ENCODE data around the gene GAS6.

Gene GAS6

GRCh38 chr13:113887700-113888201, 23.9 kb upstream of the GAS6 start:
- DNase-seq (ENCODE audit: low read depth) = no peak

DNA sequence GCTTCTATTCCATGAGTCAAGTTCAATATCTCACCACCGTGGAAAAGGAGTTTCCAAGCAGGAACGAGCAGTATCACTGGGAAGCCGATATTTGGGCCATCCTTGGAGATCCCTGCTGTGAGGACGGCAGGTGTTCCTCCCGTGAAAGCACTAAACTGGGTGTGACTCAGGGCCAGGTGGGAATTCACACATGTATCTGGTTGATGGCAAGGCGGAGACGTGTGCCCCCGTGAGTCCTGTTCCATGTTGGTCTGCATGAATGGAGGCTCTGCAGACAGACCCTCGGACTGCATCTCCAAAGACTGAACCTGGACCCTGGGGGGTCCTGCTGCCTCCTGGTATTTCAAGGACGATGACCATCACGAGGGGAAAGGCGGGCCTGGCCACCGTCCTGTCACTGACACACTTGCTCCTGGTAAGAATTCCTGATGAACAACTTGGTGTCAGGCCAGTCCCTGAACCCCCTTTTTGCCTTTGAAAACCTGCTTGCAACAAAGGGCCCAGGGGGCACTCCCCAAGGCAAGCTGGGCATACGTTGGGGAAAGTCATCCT, 22.8 kb upstream of the GAS6 start:
- no peak for DNase-seq (ENCODE audit: low read depth)

- DNase-seq (ENCODE audit: low read depth) = no peak
These were observed 20.9 kb upstream of the GAS6 start for GRCh38 chr13:113884821-113885220.

DNA sequence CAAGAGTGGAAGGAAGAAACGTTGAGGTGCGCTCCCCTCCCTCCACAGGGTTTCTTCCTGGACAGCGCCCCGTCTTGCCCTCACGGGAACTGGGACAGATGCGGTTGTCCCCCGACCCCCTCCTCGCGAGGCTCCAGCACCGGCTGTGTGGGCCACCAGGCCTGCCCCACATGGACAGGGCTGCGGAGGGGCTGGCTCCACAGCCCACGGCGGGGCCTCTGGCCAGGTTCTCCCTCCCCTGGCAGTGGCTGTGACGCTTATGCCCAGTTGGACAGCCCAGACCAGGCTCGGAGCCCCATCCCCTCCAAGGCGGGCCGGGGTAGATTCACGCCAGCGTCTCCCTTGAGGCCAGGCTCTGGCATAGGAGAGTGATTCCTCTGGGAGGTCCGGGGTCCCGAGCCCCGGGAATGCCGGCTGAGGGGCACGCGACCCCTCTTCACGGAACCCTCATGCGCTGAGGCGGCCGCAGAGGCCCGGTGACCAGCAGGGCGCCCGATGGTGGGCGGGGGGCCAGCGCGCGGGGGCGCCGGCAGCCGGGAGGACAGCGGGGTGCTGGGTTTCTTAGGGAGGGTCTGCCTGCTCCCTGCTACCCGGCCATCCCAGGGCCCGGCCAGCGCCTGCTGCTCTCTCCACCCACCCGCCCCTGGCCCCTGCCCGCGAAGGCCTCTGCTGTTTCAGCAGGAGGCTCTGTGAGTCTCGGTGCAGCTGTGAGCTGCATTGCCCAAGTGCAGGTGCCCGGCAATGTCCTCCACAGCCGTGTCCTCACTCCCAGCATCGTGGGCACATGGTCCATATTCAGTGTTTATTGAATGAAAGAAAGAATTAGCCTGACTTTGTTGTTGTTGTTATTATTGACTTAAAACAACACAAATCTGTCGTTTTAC, 20.3 kb upstream of the GAS6 start:
- no peak for DNase-seq (ENCODE audit: low read depth)

DNA sequence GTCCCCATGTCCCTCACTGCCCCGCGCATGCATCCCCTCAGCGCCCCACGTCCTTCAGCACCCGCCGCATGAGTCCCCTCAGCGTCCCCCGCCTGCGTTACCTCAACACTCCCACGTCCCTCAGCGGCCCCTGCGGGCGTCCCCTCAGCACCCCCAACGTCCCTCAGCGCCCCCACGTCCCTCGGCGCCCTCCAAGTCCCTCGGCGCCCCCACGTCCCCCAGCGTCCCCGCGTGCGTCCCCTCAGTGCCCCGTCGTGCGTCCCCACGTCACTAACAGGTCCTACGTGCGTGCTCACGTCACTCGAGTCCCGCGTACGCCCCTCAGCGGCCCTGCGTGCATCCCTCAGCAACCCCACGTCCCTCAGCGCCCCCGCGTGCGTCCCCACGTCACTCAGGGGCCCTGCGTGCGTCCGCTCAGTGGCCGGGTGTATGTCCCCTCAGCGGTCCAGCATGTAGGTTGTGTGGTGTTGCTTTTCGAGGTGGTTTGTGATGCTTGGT, 19.5 kb upstream of the GAS6 start:
- DNase-seq (ENCODE audit: low read depth) = no peak

- no peak for DNase-seq (ENCODE audit: low read depth)
These were observed 18.8 kb upstream of the GAS6 start for GRCh38 chr13:113882716-113883115.

- no peak for DNase-seq (ENCODE audit: low read depth)
These were observed 18.4 kb upstream of the GAS6 start for GRCh38 chr13:113882267-113882630.

GRCh38 chr13:113881614-113882266, 17.9 kb upstream of the GAS6 start:
- no peak for DNase-seq (ENCODE audit: low read depth)

- DNase-seq (ENCODE audit: low read depth) = no peak
These were observed 17.1 kb upstream of the GAS6 start for GRCh38 chr13:113880651-113881611.

GRCh38 chr13:113879494-113880360, 15.9 kb upstream of the GAS6 start:
- DNase-seq (ENCODE audit: low read depth) = no peak

- DNase-seq (ENCODE audit: low read depth) = no peak
These were observed 15.1 kb upstream of the GAS6 start for GRCh38 chr13:113879017-113879416.

DNA sequence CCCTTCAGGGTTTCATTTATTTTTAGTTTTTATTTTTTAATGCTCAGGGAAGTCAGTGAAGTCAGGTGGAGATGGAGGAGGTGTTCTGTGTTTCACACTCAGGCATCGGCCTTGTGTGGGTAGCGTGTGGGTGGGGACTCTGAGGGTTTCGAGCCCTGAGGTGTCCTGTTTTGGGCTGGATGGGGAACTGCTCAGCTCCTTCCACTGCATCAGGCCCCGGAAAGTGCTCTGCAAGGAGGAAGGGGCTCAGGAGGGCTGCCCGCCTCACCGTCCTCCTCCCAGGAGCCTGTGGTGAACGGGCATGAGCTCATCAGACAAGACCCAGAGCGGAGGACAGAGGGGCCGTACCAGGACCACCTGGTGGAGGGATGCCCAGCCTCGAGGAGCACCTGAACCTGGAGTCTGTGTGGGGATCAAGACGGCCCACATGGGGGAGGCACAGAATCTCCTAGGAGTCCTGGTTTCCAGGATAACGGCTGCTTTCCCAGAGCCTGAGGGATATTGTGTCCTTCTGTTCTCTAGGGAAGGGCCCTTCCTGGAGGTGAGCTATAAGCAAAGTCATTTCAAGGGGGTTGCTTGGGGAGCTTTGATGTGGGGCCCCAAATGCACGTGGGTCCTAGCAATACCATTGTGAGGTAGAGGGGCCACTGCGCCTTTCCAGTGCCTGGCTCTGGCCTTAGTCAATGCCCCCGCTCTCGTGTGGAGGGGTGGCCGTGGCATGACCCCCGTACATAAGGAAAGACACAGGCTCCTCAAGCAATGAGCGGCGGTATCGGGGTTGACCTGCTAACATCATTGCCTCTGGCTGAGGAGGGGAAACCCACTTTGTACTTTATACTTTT, 13.5 kb upstream of the GAS6 start:
- DNase-seq (ENCODE audit: low read depth) = no peak

DNA sequence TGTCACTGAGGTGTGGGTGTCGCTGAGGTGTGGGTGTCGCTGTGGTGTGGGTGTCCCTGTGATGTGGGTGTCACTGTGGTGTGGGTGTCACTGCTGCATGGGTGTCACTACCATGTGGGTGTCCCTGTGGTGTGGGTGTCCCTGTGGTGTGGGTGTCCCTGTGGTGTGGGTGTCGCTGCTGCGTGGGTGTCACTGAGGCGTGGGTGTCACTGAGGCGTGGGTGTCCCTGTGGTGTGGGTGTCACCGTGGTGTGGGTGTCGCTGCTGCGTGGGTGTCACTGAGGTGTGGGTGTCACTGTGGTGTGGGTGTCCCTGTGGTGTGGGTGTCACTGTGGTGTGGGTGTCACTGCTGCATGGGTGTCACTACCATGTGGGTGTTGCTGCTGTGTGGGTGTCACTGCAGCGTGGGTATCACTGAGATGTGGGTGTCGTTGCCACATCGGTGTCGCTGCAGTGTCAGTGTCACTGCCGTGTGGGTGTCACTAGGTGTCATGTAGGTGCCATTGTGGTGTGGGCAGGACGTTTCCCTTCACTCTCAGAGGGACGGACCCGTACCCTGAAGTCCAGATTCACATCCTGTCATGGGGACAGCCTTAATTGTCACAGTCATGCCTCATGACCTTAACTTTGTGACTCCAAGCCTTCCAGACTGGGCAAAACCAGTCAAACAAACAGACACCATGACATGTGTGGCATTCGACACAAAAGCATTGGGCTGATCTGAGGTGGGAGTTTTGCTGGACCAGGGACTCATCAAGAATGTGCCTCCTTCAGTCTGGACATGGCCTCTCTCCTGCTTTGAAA, 12.7 kb upstream of the GAS6 start:
- DNase-seq (ENCODE audit: low read depth) = no peak

DNA sequence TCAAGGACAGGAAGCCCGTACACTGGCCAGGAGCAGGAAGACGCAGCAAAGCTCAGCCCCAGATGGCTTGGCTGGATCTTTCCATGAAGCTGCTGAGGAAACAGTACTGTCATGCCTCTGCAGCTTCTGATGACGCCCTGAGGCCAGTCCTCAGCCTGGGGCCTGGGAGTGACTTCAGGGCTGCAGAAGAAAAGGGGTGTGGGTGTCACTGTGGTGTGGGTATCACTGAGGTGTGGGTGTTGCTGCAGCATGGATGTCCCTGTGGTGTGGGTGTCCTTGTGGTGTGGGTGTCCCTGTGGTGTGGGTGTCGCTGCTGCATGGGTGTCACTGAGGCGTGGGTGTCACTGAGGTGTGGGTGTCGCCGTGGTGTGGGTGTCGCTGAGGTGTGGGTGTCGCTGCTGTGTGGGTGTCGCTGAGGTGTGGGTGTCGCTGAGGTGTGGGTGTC, 12.0 kb upstream of the GAS6 start:
- no peak for DNase-seq (ENCODE audit: low read depth)

DNA sequence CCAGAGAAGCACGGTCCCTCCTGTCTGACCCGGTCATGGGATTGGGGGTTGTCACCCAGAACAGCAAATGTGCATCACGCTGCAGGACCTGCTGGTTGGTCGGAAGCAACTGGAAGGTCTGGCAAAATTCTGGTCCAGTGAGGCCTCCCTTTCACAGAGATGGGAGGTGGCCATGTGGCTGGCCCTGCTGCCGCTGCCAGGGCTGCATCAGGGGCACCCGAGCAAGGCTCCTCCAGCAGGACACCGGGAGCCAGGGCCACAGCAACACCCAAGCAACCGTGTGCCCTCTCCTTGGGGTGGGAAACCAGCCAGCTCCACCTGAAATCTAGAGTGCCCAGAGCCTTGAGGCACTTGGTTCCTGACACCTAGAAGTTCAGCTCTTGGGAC, 11.5 kb upstream of the GAS6 start:
- DNase-seq (ENCODE audit: low read depth) = no peak

DNA sequence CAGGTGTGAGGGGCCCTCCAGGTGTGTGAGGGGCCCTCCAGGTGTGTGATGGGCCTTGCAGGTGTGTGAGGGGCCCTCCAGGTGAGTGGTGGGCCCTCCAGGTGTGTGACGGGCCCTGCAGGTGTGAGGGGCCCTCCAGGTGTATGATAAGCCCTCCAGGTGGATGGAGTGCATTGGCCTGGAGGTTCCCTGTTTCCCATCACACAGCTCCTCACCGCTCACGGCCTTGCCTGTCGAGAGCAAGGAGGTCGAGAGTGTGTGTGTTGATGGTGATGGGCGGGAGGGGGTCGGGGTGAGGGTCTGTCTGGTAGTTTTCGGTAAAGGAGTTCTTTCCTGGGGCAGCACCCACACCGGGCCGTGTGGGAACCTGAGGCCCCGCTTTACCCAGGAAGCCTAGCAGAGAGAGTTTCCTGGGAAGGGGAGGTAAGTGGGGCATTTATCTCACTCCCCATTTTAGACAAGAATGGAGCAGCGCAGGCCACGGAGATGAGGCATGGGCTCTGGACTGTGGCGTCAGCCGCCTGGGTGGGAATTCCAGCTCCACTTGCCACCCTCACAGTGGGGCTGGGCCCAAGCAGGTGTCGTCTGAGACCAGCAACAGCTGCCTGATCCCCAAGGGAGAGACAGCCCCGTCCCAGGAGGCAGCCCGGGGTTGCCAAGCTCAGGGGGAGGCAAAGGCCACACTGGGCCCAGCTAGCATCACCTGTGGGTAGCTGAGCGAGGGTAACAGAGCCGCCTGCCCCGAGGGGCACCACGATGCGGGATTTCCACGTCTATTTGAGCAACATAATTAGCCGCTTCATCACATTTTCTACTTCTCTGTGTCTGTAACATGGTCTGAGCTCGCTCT, 10.9 kb upstream of the GAS6 start:
- DNase-seq (ENCODE audit: low read depth) = no peak

DNA sequence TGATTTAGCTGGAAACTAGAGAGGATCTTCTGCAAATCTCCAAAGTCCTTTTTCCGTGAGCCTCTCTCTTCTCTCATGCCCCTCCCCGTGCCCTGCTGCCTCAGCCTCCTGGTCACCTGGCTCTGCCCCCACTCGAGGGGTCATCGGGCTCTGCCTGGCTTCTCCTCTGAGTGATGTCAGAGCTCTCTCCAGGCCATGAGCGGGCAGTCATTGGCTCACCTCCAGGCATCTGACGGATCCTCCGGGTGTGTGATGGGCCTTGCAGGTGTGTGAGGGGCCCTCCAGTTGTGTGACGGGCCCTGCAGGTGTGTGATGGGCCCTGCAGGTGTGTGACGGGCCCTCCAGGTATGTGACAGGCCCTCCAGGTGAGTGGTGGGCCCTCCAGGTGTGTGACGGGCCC, 10.3 kb upstream of the GAS6 start:
- DNase-seq (ENCODE audit: low read depth) = no peak

DNA sequence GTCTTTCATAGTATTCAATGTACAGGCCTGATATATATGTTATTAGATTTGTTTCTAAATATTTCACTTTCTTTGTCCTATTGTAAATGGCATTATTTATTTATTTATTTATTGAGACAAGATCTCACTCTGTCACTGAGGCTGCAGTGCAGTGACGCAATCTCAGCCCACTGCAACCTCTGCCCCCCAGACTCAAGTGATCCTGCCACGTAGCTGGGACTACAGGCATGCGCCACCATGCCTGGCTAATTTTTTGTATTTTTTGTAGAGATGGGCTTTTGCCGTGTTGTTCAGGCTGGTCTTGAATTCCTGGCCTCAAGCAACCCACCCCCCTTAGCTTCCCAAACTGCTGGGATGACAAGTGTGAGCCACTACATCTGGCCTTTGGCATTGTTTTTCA, 5.4 kb upstream of the GAS6 start:
- no peak for DNase-seq (ENCODE audit: low read depth)
